ENCODE results near the gene MAN2A2. TPM values are rescaled to one million over a fixed set of nuclear protein-coding genes. Genes with fewer than 3 reads are reported as not detected.
"Not testable (repeated sequence)": the region's sequence is repeated elsewhere in the genome, so short reads cannot be mapped to it uniquely, and the experiment has no call there.

The MAN2A2 gene
- total and polyA plus RNA-seq, 2 experiments from 2014 or later: 11.2 to 32.7 TPM

GRCh38 chr15:90907838-90908507 lies 4.9 kb downstream of the MAN2A2 start:
- H4K20me1 ChIP-seq (ENCODE audit: insufficient read depth, poor library complexity, severe bottlenecking): no peaks in the 10 kb centered on the region
- DNase-seq (ENCODE audit: low spot score): no peak
- H3K4me2 ChIP-seq: no peak overlapping the region
- TF ChIP-seq EZH2 (IDR thresholded peaks at IDR 0.05; ENCODE audit: borderline replicate concordance) (no peak), CTCF (IDR thresholded peaks at IDR 0.05; ENCODE audit: poor library complexity) (no peak), EZH2phosphoT487 (IDR thresholded peaks at IDR 0.05; ENCODE audit: low read depth, severe bottlenecking, unreplicated experiment) (no peak)
- H3K79me2 ChIP-seq: peaks cover 3% of the 10 kb centered on the region
- no peak overlapping the region for H2AFZ ChIP-seq
- no peaks in the 10 kb centered on the region for H3K36me3 ChIP-seq (replicated peaks; ENCODE audit: insufficient read depth, low read depth)
- H3K4me3 ChIP-seq: no peak overlapping the region
- H3K27ac ChIP-seq: no peak overlapping the region
- H3K4me1 ChIP-seq (ENCODE audit: insufficient read depth): peaks cover 7% of the 10 kb centered on the region
- WGBS (ENCODE audit: low lambda C conversion rate, missing lambda C conversion rate): 81% methylated on average over 9 of the region's 9 CpGs
- no peaks in the 10 kb centered on the region for H3K9me2 ChIP-seq (replicated peaks; ENCODE audit: insufficient read depth)
- H3K9me3 ChIP-seq (ENCODE audit: low read depth): no peaks in the 10 kb centered on the region
- no peaks in the 10 kb centered on the region for H3K27me3 ChIP-seq

- H3K4me1 ChIP-seq (ENCODE audit: insufficient read depth); H3K9me3 ChIP-seq (ENCODE audit: low read depth); H3K27me3 ChIP-seq; H3K4me2 ChIP-seq; H2AFZ ChIP-seq; DNase-seq (ENCODE audit: low spot score); H3K79me2 ChIP-seq; H3K27ac ChIP-seq; H3K4me3 ChIP-seq; H3K36me3 ChIP-seq (replicated peaks; ENCODE audit: insufficient read depth, low read depth); H4K20me1 ChIP-seq (ENCODE audit: insufficient read depth, poor library complexity, severe bottlenecking); H3K9me2 ChIP-seq (replicated peaks; ENCODE audit: insufficient read depth): not testable (repeated sequence)
- WGBS (ENCODE audit: low lambda C conversion rate, missing lambda C conversion rate): 96% methylated on average over 11 of the region's 11 CpGs
Observed at GRCh38 chr15:90909449-90909848, 6.3 kb downstream of the MAN2A2 start.

GRCh38 chr15:90909976-90910375 lies 6.9 kb downstream of the MAN2A2 start:
- WGBS (ENCODE audit: low lambda C conversion rate, missing lambda C conversion rate): 97% methylated on average over 8 of the region's 8 CpGs

More at GRCh38 chr15:90909976-90910375, 6.9 kb downstream of the MAN2A2 start:
- no peaks in the 10 kb centered on the region for H3K36me3 ChIP-seq (replicated peaks; ENCODE audit: insufficient read depth, low read depth)
- H3K9me2 ChIP-seq (replicated peaks; ENCODE audit: insufficient read depth): no peaks in the 10 kb centered on the region
- H3K4me1 ChIP-seq (ENCODE audit: insufficient read depth): no peaks in the 10 kb centered on the region
- no peaks in the 10 kb centered on the region for H3K27me3 ChIP-seq
- peaks cover under 1% of the 10 kb centered on the region for H3K79me2 ChIP-seq
- no peaks in the 10 kb centered on the region for H4K20me1 ChIP-seq (ENCODE audit: insufficient read depth, poor library complexity, severe bottlenecking)
- H2AFZ ChIP-seq: no peak overlapping the region
- no peak for DNase-seq (ENCODE audit: low spot score)
- no peak overlapping the region for H3K4me2 ChIP-seq
- H3K4me3 ChIP-seq: no peak overlapping the region
- H3K9me3 ChIP-seq (ENCODE audit: low read depth): no peaks in the 10 kb centered on the region
- no peak overlapping the region for H3K27ac ChIP-seq
- TF ChIP-seq EZH2phosphoT487 (IDR thresholded peaks at IDR 0.05; ENCODE audit: low read depth, severe bottlenecking, unreplicated experiment) (no peak), EZH2 (IDR thresholded peaks at IDR 0.05; ENCODE audit: borderline replicate concordance) (no peak), CTCF (IDR thresholded peaks at IDR 0.05; ENCODE audit: poor library complexity) (no peak)

Data from hepatocyte (in vitro differentiated cells).